ENCODE data around the gene CAMK1D.

DNA sequence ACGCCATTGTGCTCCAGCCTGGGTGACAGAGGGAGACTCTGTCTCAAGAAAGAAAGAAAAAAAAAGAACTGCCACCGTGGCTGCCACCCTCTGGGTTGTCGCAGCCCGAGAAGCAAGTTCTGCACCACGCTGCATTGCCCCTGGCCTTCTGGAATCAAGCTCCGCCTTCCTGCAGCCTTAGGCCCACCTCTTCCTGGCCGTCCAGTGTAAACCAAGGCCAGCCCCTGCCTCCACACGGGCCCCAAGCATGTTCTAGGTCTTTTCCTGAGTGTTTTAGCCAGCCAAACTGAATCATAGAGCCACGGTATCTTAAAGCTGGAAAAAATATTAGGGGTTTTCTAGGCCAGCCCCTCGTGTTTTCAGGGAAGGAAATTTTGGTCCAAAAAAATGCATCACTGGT lies 463.2 kb downstream of the CAMK1D start:
- TF ChIP-seq, protein P1, sequence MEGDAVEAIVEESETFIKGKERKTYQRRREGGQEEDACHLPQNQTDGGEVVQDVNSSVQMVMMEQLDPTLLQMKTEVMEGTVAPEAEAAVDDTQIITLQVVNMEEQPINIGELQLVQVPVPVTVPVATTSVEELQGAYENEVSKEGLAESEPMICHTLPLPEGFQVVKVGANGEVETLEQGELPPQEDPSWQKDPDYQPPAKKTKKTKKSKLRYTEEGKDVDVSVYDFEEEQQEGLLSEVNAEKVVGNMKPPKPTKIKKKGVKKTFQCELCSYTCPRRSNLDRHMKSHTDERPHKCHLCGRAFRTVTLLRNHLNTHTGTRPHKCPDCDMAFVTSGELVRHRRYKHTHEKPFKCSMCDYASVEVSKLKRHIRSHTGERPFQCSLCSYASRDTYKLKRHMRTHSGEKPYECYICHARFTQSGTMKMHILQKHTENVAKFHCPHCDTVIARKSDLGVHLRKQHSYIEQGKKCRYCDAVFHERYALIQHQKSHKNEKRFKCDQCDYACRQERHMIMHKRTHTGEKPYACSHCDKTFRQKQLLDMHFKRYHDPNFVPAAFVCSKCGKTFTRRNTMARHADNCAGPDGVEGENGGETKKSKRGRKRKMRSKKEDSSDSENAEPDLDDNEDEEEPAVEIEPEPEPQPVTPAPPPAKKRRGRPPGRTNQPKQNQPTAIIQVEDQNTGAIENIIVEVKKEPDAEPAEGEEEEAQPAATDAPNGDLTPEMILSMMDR (conservative IDR thresholded peaks at IDR 0.05): no peak
- TF ChIP-seq EZH2 (IDR thresholded peaks at IDR 0.05; ENCODE audit: low read depth): no peak

All from PC-9 (cell line).